Measurements from ENCODE around the gene PRDM16. TPM values are rescaled to one million over a fixed set of nuclear protein-coding genes. Genes with fewer than 3 reads are reported as not detected.

Gene PRDM16
- total RNA-seq, 1 experiment from 2014 or later = 0.17 TPM

DNA sequence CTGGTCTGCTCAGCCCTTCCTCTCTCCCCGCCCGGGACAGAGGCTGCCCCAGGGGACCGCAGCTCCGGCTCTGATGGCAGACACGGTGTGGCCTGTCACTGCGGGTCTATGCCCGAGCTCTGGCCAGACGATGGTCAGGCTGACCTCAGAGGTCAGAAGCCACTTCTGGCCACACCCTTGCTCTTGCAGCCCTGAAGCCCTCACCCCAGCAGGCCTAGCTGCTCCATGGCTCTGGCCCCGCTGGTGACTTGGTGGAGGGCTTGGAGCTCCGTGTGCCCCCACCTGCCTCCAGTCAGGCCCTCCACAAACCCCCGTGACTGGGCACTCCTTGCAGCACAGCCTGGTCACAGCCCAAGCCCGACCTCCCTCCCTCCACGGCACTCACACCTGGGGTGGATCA, 47.6 kb downstream of the PRDM16 start:
- H3K27ac Mint-ChIP-seq = peak overlapping the region in 1 of 3 experiments; percentile 62; a peak in 1 of 7 replicates
- H3K56ac ChIP-seq (ENCODE audit: insufficient read length, low read depth, low read length) = no peak overlapping the region

More for the DNA sequence above, 47.6 kb downstream of the PRDM16 start:
- no peak overlapping the region for H2AFZ ChIP-seq (ENCODE audit: low read length)
- H3K9me3 Mint-ChIP-seq = peaks cover 0 to 2% of the 10 kb centered on the region in 2 experiments; a peak in 1 of 5 replicates
- H4K5ac ChIP-seq (ENCODE audit: insufficient read length, low read depth, low read length) = no peak overlapping the region
- H2AK5ac ChIP-seq (ENCODE audit: insufficient read length, low read length) = no peak overlapping the region
- H4K8ac ChIP-seq (replicated peaks; ENCODE audit: insufficient read length, low read depth, low read length) = no peak overlapping the region
- H3K4me1 ChIP-seq (ENCODE audit: insufficient read depth, low read length) = no peaks in the 10 kb centered on the region
- H3K4me3 Mint-ChIP-seq = no peak overlapping the region
- H3K4me1 Mint-ChIP-seq = peaks cover 3 to 18% of the 10 kb centered on the region in 2 experiments
- DNase-seq = no peak
- no peaks in the 10 kb centered on the region; the same call in 1 of the 2 replicates for H3K27me3 Mint-ChIP-seq (ENCODE audit: low read depth)
- H3K23me2 ChIP-seq (ENCODE audit: insufficient read length, low read depth, low read length, poor library complexity, severe bottlenecking) = no peaks in the 10 kb centered on the region
- no peak overlapping the region for H3K27ac ChIP-seq (ENCODE audit: insufficient read length, low read depth, low read length)
- TF ChIP-seq, protein P1, sequence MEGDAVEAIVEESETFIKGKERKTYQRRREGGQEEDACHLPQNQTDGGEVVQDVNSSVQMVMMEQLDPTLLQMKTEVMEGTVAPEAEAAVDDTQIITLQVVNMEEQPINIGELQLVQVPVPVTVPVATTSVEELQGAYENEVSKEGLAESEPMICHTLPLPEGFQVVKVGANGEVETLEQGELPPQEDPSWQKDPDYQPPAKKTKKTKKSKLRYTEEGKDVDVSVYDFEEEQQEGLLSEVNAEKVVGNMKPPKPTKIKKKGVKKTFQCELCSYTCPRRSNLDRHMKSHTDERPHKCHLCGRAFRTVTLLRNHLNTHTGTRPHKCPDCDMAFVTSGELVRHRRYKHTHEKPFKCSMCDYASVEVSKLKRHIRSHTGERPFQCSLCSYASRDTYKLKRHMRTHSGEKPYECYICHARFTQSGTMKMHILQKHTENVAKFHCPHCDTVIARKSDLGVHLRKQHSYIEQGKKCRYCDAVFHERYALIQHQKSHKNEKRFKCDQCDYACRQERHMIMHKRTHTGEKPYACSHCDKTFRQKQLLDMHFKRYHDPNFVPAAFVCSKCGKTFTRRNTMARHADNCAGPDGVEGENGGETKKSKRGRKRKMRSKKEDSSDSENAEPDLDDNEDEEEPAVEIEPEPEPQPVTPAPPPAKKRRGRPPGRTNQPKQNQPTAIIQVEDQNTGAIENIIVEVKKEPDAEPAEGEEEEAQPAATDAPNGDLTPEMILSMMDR (conservative IDR thresholded peaks at IDR 0.05) = no peak
- H3K4me2 ChIP-seq (ENCODE audit: insufficient read depth, insufficient read length, low read length) = no peak overlapping the region
- H2BK20ac ChIP-seq (ENCODE audit: low read depth, low read length, poor library complexity, severe bottlenecking) = no peak overlapping the region
- H2BK5ac ChIP-seq (ENCODE audit: insufficient read length, low read length) = no peak overlapping the region
- no peak overlapping the region for H3T11ph ChIP-seq (ENCODE audit: low read length)
- H3K36me3 Mint-ChIP-seq (ENCODE audit: insufficient read depth in 1 of 3, low read depth in 3 of 3) = no peaks in the 10 kb centered on the region
- no peaks in the 10 kb centered on the region for H4K20me1 ChIP-seq (ENCODE audit: control insufficient read depth, insufficient read depth, insufficient read length)
- H2BK12ac ChIP-seq (ENCODE audit: insufficient read length, low read depth, low read length) = no peak overlapping the region
- H4K91ac ChIP-seq (ENCODE audit: insufficient read length, low read depth, low read length) = no peak overlapping the region
- H3K79me2 ChIP-seq (ENCODE audit: insufficient read depth, low read length) = no peaks in the 10 kb centered on the region
- no peak overlapping the region for H3K9ac ChIP-seq (ENCODE audit: extremely low read depth, insufficient read length, low read length)
- no peak overlapping the region for H3K4ac ChIP-seq (ENCODE audit: low read depth, low read length)
- no peaks in the 10 kb centered on the region for H3K79me1 ChIP-seq (ENCODE audit: insufficient read depth, low read depth, low read length, poor library complexity, severe bottlenecking)
- H3K14ac ChIP-seq (ENCODE audit: insufficient read depth, low read length) = no peak overlapping the region; the same call in 1 of the 2 replicates
- WGBS (ENCODE audit: extremely low coverage, insufficient read length, low lambda C conversion rate) = no CpG with 5 or more reads among the region's 13 CpGs
- H3K27me3 ChIP-seq (ENCODE audit: insufficient read depth, low read length) = no peaks in the 10 kb centered on the region
- H3K18ac ChIP-seq (ENCODE audit: insufficient read length, low read depth, low read length) = no peak overlapping the region
- no peaks in the 10 kb centered on the region for H3K9me3 ChIP-seq (ENCODE audit: control insufficient read depth, low read depth, low read length)
- H2BK15ac ChIP-seq (ENCODE audit: low read depth, low read length) = no peak overlapping the region
- H2BK120ac ChIP-seq (ENCODE audit: low read depth, low read length, poor library complexity, severe bottlenecking) = no peak overlapping the region
- H3K23ac ChIP-seq (ENCODE audit: insufficient read length, low read depth, low read length) = no peak overlapping the region

All from H9 (cell line).